CD14-positive monocyte (primary cell): ENCODE results near the gene PLBD1. TPM values are rescaled to one million over a fixed set of nuclear protein-coding genes. Genes with fewer than 3 reads are reported as not detected.

ENCODE experiments used
- DNase-seq, 3 donors: peaks; one replicate each; pipeline ENCODE4 v3.0.0-alpha.2; 2011 to 2022
- H2AFZ ChIP-seq: 2 replicates; pipeline ENCODE4 v1.6.0; 2012; ENCODE audit warnings: mild to moderate bottlenecking, low read depth, low read length, inconsistent platforms; ENCODE audit not compliant: insufficient read depth, poor library complexity, severe bottlenecking
- H3K27ac ChIP-seq, 2 donors: 1 replicate in 1 of 2; 2 replicates in 1 of 2; pipeline ENCODE4 v1.5.1; 2012 to 2013; ENCODE audit warnings: low read length in 2 of 2, control low read depth in 1 of 2, inconsistent platforms in 1 of 2, low read depth in 1 of 2, mild to moderate bottlenecking in 1 of 2
- H3K27me3 ChIP-seq, 2 donors: one replicate each; pipeline versions ENCODE4 v1.6.0 to v1.6.1; 2011 to 2013; ENCODE audit warnings: low read length in 2 of 2; ENCODE audit not compliant: control insufficient read depth in 2 of 2, insufficient read depth in 2 of 2
- H3K36me3 ChIP-seq, 2 donors: replicated peaks in 1 of 2; 1 replicate in 1 of 2; 2 replicates in 1 of 2; pipeline versions ENCODE4 v1.5.1 to v1.6.1; 2012 to 2013; ENCODE audit warnings: low read length in 2 of 2, control low read depth in 1 of 2, inconsistent platforms in 1 of 2, mild to moderate bottlenecking in 1 of 2; ENCODE audit not compliant: insufficient read depth in 2 of 2, control insufficient read depth in 1 of 2
- H3K4me1 ChIP-seq, 2 donors: 1 replicate in 1 of 2; 2 replicates in 1 of 2; pipeline versions ENCODE4 v1.5.1 to v1.6.1; 2012 to 2013; ENCODE audit warnings: low read length in 2 of 2, control low read depth in 1 of 2, inconsistent platforms in 1 of 2, mild to moderate bottlenecking in 1 of 2, moderate library complexity in 1 of 2; ENCODE audit not compliant: insufficient read depth in 2 of 2, control insufficient read depth in 1 of 2
- H3K4me2 ChIP-seq: replicated peaks from 2 replicates; pipeline ENCODE3; 2012; ENCODE audit warnings: low read length, moderate library complexity, mild to moderate bottlenecking; ENCODE audit not compliant: poor library complexity, severe bottlenecking; ENCODE audit errors: extremely low read depth
- H3K4me3 ChIP-seq, 3 experiments: fragments of 200-600 bp in 1 of 3; sonication (generic) in 1 of 3; replicated peaks in 1 of 3; 1 replicate in 2 of 3; 2 replicates in 1 of 3; pipeline ENCODE4 v1.5.1; 2011 to 2013; ENCODE audit warnings: low read length in 3 of 3, mild to moderate bottlenecking in 3 of 3, control low read depth in 2 of 3, low read depth in 2 of 3, inconsistent platforms in 1 of 3, moderate library complexity in 1 of 3
- H3K79me2 ChIP-seq: 2 replicates; pipeline ENCODE4 v1.6.0; 2012; ENCODE audit warnings: mild to moderate bottlenecking, control low read depth, inconsistent platforms, low read length, moderate library complexity; ENCODE audit not compliant: insufficient read depth
- H3K9ac ChIP-seq: 2 replicates; pipeline ENCODE4 v1.6.0; 2017; ENCODE audit warnings: low read length, mild to moderate bottlenecking; ENCODE audit not compliant: insufficient read depth, poor library complexity, severe bottlenecking
- H3K9me3 ChIP-seq, 2 donors: replicated peaks in 1 of 2; 1 replicate in 1 of 2; 2 replicates in 1 of 2; pipeline versions ENCODE4 v1.5.1 to v1.6.1; 2012 to 2013; ENCODE audit warnings: low read length in 2 of 2, control low read depth in 1 of 2; ENCODE audit not compliant: control insufficient read depth in 1 of 2, insufficient read depth in 1 of 2
- H4K20me1 ChIP-seq: 2 replicates; pipeline ENCODE4 v1.6.0; 2012; ENCODE audit warnings: mild to moderate bottlenecking, low read length, control low read depth, moderate library complexity; ENCODE audit not compliant: insufficient read depth
- H3K27ac Mint-ChIP-seq, 7 donors: one replicate each; pipeline ENCODE4 v1.8.0; 2020; ENCODE audit warnings: mild to moderate bottlenecking in 7 of 7, mixed read lengths in 7 of 7, moderate library complexity in 6 of 7, inconsistent platforms in 2 of 7
- H3K27me3 Mint-ChIP-seq, 3 donors: one replicate each; pipeline ENCODE4 v1.8.0; 2021 to 2022; ENCODE audit warnings: low read depth in 3 of 3, mild to moderate bottlenecking in 3 of 3, mixed read lengths in 3 of 3, moderate library complexity in 3 of 3, inconsistent platforms in 1 of 3
- H3K36me3 Mint-ChIP-seq, 2 donors: one replicate each; pipeline ENCODE4 v1.8.0; 2020; ENCODE audit warnings: mixed read lengths in 2 of 2, inconsistent platforms in 1 of 2, mild to moderate bottlenecking in 1 of 2
- H3K4me1 Mint-ChIP-seq: one replicate; pipeline ENCODE4 v1.8.0; 2020; ENCODE audit warnings: mild to moderate bottlenecking, mixed read lengths
- H3K4me3 Mint-ChIP-seq, 2 donors: one replicate each; pipeline ENCODE4 v1.8.0; 2020; ENCODE audit warnings: mild to moderate bottlenecking in 2 of 2, mixed read lengths in 2 of 2, moderate library complexity in 1 of 2
- H3K9me3 Mint-ChIP-seq, 7 donors: one replicate each; pipeline ENCODE4 v1.8.0; 2020 to 2022; ENCODE audit warnings: mixed read lengths in 7 of 7, mild to moderate bottlenecking in 6 of 7, moderate library complexity in 6 of 7, inconsistent platforms in 2 of 7
- WGBS: methylation state at CpG from one replicate; pipeline ENCODE4 v1.1.5; 2013; ENCODE audit warnings: missing lambda C conversion rate; ENCODE audit not compliant: insufficient coverage; 5-methylcytosine and 5-hydroxymethylcytosine counted together
- intact Hi-C, 2 donors: fragments of 100-400 bp; cut with micrococcal nuclease; formaldehyde crosslinking; loops; one replicate each; pipeline versions ENCODE4 v1.15.0 to v1.15.1; 2023
- polyA plus RNA-seq, 3 donors: library from polyadenylated mRNA; depleted of rRNA in 1 of 3; unstranded in 2 of 3; stranded (reverse) in 1 of 3; fragments of 300-500 nt in 2 of 3; fragments of >200 nt in 1 of 3; fragmentation: Illumina TruSeq in 2 of 3; gene quantifications; 1 replicate in 2 of 3; 2 replicates in 1 of 3; pipeline ENCODE4 v1.2.3, GENCODE V29; 2012 to 2021
- TF ChIP-seq, protein P1 (sequence below): fragments of 200-600 bp; IDR thresholded peaks from one replicate; pipeline ENCODE4 v1.8.0; 2022; ENCODE audit warnings: antibody characterized with exemption, mild to moderate bottlenecking

Gene PLBD1
- polyA plus RNA-seq, 3 donors, result 317 to 876 (median 543) TPM

GRCh38 chr12:14614704-14615121 lies 47.0 kb upstream of the PLBD1 start:
- Mint-ChIP-seq H3K36me3 (peaks cover 18 to 23% of the 10 kb centered on the region in 2 donors), H3K9me3 (peaks cover 13 to 37% (median 26%) of the 10 kb centered on the region in 7 donors), H3K4me3 (no peak overlapping the region), H3K27ac (peak overlapping the region; percentile 85 to 98 (median 93)), H3K4me1 (peaks cover 52% of the 10 kb centered on the region), H3K27me3 (peaks cover 0 to 6% (median 0%) of the 10 kb centered on the region in 3 donors)
- peak overlapping the region; percentile 4 to 80 for H3K27ac ChIP-seq
- H3K27me3 ChIP-seq, result no peaks in the 10 kb centered on the region
- peaks cover 13% of the 10 kb centered on the region for H3K79me2 ChIP-seq
- H3K4me3 ChIP-seq, result peak overlapping the region in 1 of 3 experiments; percentile 37
- peaks cover 12 to 22% of the 10 kb centered on the region in 2 donors for H3K9me3 ChIP-seq
- 0% methylated on average over 3 of the region's 3 CpGs for WGBS
- H2AFZ ChIP-seq, result no peak overlapping the region
- peaks cover 0 to 11% of the 10 kb centered on the region in 2 donors for H3K36me3 ChIP-seq
- H3K4me1 ChIP-seq, result peaks cover 46 to 61% of the 10 kb centered on the region in 2 donors
- TF ChIP-seq, protein P1, sequence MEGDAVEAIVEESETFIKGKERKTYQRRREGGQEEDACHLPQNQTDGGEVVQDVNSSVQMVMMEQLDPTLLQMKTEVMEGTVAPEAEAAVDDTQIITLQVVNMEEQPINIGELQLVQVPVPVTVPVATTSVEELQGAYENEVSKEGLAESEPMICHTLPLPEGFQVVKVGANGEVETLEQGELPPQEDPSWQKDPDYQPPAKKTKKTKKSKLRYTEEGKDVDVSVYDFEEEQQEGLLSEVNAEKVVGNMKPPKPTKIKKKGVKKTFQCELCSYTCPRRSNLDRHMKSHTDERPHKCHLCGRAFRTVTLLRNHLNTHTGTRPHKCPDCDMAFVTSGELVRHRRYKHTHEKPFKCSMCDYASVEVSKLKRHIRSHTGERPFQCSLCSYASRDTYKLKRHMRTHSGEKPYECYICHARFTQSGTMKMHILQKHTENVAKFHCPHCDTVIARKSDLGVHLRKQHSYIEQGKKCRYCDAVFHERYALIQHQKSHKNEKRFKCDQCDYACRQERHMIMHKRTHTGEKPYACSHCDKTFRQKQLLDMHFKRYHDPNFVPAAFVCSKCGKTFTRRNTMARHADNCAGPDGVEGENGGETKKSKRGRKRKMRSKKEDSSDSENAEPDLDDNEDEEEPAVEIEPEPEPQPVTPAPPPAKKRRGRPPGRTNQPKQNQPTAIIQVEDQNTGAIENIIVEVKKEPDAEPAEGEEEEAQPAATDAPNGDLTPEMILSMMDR, result no peak
- intact Hi-C loops, result loop anchor here (5.0 to 10.0 kb wide), 2 partner anchors 47 to 350 kb away; partner anchors contain the start of genes PLBD1 (in 2 of the 2) and ARHGDIB (in 1 of the 2)
- DNase-seq, result peak; percentile 73 to 85 (median 81)
- H3K4me2 ChIP-seq, result peak overlapping the region; percentile 47
- no peaks in the 10 kb centered on the region for H4K20me1 ChIP-seq
- no peak overlapping the region for H3K9ac ChIP-seq

DNA sequence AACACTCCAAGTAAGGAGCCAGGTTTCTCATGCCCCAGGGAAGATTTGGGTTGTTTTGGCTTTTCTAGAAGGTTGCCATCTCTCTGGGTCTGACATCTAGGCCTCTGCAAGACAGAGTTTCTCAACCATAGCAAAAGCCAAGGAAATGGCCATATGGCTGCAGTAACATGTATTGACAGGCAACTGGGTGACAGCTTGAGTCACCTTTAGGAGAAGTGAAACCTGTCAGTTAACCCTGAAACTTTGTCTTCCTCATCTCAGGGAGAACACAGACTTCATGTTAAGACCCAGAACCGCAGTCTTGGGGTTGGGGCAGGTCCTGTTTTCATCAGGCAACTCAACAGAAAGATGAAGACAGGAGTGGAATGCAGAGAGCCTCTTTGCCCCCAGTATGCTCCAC lies 46.0 kb upstream of the PLBD1 start:
- no peaks in the 10 kb centered on the region for H4K20me1 ChIP-seq
- peak; percentile 82 to 91 (median 87) for DNase-seq
- Mint-ChIP-seq H3K27ac (peak overlapping the region; percentile 85 to 98 (median 93)), H3K4me3 (peak overlapping the region in 1 of 2 donors; percentile 30), H3K9me3 (peaks cover 15 to 41% (median 29%) of the 10 kb centered on the region in 7 donors), H3K36me3 (peaks cover 19 to 28% of the 10 kb centered on the region in 2 donors), H3K27me3 (peaks cover 0 to 6% (median 0%) of the 10 kb centered on the region in 3 donors), H3K4me1 (peaks cover 48% of the 10 kb centered on the region)
- H3K9ac ChIP-seq, result no peak overlapping the region
- peaks cover 14 to 29% of the 10 kb centered on the region in 2 donors for H3K9me3 ChIP-seq
- peaks cover 41 to 55% of the 10 kb centered on the region in 2 donors for H3K4me1 ChIP-seq
- TF ChIP-seq, protein P1, result no peak
- no peaks in the 10 kb centered on the region for H3K27me3 ChIP-seq
- intact Hi-C loops, result loop anchor here (5.0 to 10.0 kb wide), 2 partner anchors 46 to 351 kb away; partner anchors contain the start of genes PLBD1 (in 2 of the 2) and ARHGDIB (in 1 of the 2)
- peaks cover 18% of the 10 kb centered on the region for H3K79me2 ChIP-seq
- peak overlapping the region; percentile 53 to 80 for H3K27ac ChIP-seq
- peaks cover 0 to 11% of the 10 kb centered on the region in 2 donors for H3K36me3 ChIP-seq
- H3K4me3 ChIP-seq, result peak overlapping the region in 1 of 3 experiments; percentile 37
- peak overlapping the region; percentile 47 for H3K4me2 ChIP-seq
- no peak overlapping the region for H2AFZ ChIP-seq
- no CpG with 5 or more reads among the region's 1 CpG for WGBS
